GM19328 (cell line): ENCODE results near the gene ANKEF1.

ENCODE experiments used
- ATAC-seq: cut with Tn5 transposase; IDR thresholded peaks from one replicate; pipeline ENCODE4 v1.9.1; 2021; ENCODE audit warnings: mild to moderate bottlenecking, moderate library complexity; ENCODE audit not compliant: unreplicated experiment

ANKEF1 gene

DNA sequence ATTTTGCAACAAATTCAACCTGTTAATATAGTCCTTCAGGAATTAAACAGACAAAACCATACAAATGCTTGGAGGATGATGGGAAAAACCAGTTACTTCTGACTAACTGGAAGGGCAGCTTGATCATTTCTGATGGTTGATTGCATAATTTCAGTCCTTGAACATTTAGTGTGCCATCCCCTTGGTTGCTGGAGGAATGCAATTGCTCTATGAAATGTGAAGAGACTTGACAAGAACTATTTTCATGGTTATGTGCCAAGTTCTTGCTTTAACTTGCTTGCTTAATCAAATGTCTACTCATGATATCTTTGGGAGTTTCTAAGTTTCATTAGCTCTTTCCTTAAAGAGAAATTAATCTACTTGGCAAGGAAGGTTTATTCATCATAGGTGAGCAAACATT, 45.2 kb downstream of the ANKEF1 start:
- ATAC-seq, result no peak

DNA sequence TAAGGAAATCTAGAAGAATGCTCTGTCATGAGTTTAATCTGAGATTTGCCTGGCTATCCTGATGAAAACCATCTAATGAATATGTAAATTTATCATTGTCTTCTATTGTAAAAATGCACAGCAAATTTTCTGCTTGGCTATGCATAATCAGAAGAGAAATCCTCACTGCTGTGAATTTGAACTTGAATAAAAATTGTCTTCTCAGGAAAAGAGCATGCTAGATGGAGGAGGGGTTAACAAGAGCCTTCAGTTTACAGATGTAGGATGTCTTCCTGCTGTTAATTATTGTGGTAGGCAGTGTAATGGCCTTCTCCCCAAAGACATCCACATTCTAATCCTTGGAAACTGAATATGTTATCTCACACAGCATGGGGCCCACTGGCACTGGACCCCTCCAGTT, 45.8 kb downstream of the ANKEF1 start:
- ATAC-seq, result no peak

DNA sequence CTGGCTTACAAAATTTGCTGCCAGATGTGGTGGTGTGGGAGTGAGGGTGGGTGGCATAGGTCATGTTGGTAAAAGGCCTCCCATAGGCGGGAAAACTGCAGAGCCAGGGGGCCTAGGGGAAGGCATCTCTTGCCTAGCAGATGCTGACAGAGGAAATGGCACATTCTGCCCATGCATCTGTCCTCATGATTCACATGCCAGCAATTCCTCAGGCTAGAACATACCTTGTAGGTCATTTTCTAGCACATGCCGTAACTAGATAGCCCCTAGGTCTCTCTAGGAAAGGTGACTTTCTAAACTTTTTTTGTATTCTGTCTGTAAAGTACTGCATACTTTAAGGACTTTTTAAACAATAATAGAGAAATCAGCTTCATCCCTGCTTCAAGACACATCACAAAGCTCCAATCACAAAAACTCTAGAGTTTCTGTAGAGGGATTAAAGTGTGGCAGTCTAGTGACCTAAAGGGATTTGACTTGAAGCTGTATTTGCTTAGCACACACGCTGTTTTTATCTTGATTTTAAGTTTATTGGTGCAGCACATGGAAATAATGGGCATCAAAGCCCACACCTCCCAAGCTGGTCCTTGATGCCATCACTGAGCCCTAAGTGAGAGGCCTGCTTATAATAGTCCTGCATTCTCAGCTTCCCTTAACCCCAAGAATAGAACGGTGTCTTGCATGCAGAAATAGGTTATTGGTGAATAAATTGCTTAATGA, 55.2 kb downstream of the ANKEF1 start:
- no peak for ATAC-seq

DNA sequence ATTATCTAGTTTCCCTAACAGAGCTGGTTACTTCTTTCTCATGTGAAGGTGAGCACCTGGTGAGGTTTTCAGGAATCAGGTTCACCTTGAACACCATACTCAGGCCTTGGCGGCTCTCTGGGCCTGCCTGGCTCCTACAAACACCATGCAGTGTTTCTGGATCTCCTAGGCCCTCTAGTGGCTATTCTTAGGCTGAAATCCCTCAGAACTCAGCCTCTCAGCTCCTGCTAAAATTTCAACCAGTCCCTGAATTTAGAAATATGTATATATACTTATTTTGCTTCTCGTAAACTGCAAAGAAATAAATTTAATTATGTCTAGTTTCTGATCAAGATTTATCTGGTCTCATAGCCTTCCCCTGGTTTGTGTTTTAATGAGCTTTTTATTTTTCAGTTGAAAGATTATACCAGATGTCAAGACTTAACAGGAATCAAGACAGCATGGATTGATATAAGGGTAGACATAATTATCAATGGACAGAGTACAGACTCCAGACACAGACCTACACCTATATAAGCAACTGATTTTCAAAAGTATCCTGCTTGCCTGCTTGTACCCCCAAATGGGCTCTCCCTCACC, 55.9 kb downstream of the ANKEF1 start:
- no peak for ATAC-seq

DNA sequence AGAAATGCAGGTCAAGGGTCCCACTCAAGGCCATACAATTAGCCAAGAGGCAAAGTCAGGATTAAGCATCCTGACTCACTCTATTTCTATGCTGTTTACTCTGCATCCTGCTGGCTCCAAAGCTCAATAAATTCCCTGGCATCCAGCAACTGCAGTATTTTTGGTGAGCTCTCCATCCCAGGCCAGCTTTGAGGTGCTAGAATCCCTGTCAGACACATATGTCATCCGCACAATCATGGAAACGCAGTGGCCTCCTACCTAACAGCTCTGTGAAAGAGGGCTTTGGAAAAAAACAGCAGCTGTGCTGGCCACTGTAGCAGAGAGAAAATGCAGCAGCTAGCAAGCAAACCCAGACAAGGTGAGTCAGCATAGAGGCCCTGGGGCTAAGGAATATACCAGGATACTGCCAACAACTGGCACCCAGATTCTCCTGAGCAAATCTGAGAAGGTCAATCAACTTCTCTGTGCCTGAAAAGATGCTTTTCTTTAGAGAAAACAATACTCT, 58.4 kb downstream of the ANKEF1 start:
- no peak for ATAC-seq

DNA sequence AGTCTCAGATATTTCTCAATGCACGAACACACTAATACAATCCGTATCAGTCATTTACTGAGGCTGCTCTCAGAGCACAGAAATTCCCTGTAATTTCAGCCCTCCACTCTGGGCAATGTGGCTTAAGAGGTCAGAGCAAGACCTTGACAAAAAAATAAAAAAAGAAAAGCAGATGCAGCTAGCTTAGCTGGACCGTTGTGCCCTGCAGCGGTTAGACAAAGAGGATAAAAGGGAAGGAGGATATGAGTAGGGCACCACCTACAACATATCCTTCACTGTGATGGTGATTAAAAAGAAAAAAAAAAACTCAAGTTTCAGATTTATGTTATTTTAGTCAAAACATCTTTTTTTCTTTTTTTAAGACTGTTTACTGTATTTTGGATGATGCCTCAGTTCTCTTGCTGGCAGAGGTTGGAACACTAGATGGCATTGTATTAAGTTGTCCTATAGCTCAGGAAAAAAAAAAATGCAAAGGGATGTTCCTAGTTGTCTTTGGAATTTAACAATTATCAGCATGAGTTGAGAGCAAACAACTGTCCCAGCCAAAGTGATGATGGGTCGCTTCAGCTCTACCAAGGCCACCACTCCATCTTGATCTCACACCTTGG, 59.9 kb downstream of the ANKEF1 start:
- ATAC-seq, result no peak

DNA sequence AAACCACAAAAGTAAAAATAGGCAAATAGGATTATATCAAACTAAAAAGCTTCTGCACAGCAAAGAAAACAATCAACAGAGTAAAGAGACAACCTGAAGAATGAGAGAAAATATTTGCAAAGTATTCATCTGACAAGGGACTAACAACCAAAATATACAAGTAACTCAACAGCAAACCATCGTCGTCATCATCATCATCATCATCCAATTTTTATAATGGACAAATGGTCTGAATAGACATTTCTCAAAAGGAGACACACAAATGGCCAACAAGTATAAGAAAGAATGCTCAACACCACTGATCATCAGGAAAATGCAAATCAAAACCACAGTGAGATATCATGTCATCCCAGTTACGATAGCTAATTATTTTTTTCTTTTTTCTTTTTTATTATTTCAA, 62.0 kb downstream of the ANKEF1 start:
- ATAC-seq, result no peak

DNA sequence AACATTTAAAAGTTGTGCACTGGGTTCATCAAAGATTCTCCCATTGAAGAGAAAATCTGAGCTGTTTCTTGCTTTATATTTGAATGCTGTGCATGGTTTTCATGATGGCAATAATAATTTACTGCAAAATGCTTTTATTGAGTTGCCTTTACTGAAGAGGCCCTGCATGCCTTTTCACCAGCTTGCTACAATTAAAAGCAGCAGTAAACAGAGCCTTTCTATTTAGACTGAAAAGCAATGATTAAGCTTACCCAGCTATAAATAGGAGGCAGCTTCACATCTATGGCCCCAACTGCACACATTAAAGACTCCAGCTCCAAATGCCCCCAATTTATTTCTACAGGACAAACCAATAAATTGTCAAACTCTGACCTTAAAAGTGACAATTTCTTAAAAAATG, 70.3 kb downstream of the ANKEF1 start:
- ATAC-seq, result no peak
